NCI-H226 (cell line): ENCODE data around the gene GMPR.
"Not testable (repeated sequence)": the region's sequence is repeated elsewhere in the genome, so short reads cannot be mapped to it uniquely, and the experiment has no call there.

Experiments
- DNase-seq: peaks from one replicate; pipeline ENCODE4 v3.0.0-alpha.2; 2015

The GMPR gene

DNA sequence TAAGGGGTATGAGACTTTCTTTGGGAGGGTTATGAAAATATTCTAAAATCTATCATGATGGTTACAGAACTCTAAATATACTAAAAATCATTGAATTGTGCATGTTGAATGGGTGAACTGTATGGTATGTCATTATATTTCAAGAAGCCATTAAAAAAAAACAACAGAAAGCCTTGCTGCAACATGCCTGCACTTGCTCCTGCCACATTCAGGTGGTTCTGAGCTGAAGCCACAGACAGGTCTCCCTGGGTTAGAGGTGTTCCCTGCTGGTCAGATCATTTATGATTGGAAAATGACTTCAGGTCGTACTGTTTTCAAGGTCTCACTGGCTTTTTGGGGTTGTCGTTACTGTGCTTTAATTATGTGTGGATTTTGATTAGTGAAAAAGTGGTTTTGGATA lies 13.3 kb downstream of the GMPR start:
- DNase-seq = no peak

DNA sequence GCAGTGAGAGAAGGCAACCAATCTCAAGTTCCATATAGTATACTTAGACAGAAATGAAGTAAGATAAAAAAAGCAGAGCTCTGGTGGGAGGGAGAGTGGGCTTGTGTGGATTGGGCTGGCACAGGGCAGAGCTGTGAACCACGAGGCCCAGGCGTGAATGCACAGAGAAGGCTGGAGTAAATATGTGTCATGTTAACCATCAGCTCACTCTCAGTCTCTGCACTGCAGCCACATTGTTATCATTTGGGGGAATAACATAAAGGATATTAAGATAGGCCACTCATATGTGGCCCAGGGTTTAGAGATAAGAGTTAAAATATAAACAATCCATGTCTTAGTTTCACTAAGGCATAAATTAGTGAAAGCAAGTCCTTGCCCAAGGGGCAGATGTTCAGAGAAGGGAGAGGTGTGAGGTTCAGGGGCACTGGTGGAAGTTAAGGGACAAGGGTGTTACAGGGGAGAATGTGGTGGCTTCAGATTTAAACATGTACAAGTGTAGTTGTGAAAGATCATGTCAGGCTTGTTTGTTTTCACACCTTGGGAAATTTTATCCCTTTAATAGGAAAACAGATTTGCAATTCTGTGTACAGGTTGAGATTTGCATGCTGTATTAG lies 14.4 kb downstream of the GMPR start:
- no peak for DNase-seq

GRCh38 chr6:16253399-16254144 lies 15.2 kb downstream of the GMPR start:
- no peak for DNase-seq

GRCh38 chr6:16254535-16254934 lies 16.1 kb downstream of the GMPR start:
- DNase-seq = no peak

DNA sequence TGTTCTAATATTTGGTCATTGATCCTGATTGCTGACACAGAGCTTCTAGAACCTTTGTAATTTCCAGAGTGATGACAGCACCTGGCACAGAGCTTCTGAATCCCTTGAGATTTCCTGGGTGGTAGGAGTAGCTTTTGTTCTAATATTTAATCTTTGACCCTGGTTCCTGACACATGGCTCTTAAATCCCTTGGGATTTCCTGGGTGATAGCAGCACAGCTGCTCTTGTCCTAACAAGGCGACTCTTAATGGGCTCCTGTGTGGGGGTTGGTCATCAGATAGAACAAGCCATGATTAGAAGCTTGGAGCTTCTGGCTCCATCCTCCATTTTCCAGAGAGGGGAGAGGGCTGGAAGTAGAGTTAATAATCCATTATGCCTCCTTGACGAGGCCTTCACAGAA lies 18.4 kb downstream of the GMPR start:
- no peak for DNase-seq

GRCh38 chr6:16257999-16258708 lies 19.8 kb downstream of the GMPR start:
- DNase-seq = no peak

- no peak for DNase-seq
Measured at GRCh38 chr6:16258709-16259075, 20.3 kb downstream of the GMPR start.

- not testable (repeated sequence) for DNase-seq
Measured at GRCh38 chr6:16259604-16260003, 21.2 kb downstream of the GMPR start.

GRCh38 chr6:16260602-16261001 lies 22.2 kb downstream of the GMPR start:
- not testable (repeated sequence) for DNase-seq

DNA sequence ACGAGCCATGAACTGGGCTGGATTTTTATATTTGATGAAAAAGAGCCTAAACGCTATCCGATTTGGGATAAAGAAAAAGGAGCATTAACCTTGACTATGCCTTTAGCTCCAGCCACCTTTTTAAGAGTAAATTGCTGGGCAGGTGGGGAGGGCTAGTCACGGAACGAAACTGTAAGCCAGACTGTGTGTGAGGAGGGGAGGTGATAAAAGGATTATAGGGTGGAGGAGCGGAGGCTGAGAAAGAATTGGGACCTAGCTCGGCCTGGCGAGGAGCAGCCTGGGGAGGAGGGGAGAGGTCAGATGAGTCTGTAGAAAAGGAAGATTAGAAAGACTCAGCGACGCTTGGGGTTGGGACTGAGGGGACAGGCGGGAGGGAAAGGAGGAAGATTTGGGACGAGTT lies 24.4 kb downstream of the GMPR start:
- not testable (repeated sequence) for DNase-seq

DNA sequence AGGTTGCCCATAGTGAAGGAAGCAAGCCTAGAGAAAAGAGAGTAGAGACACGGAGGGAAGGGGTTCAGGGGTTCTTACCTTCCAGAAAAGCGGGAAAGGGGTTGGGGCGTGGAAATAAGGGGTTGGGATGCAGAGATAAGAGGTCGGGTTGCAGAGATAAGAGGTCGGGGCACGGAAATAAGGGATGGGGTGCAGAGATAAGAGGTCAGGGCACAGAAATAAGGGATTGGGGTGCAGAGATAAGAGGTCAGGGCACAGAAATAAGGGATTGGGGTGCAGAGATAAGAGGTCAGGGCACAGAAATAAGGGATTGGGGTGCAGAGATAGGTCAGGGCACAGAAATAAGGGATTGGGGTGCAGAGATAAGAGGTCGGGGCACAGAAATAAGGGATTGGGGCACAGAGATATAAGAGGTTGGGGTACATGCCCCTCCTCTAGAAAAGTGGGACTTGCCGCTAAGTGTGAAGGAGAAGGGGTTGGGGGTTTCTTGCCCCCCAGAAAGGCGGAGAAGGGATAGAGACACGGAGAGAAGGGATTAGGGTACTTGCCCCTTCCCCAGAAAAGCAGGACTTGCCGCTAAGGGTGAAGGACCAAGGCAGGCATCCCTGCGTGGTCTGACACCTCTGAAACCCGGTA lies 25.2 kb downstream of the GMPR start:
- DNase-seq = not testable (repeated sequence)

- DNase-seq = no peak
Measured at GRCh38 chr6:16264785-16265184, 26.4 kb downstream of the GMPR start.

- DNase-seq = no peak
Measured at GRCh38 chr6:16265351-16266341, 27.3 kb downstream of the GMPR start.

- DNase-seq = no peak
Measured at GRCh38 chr6:16267428-16268263, 29.3 kb downstream of the GMPR start.

DNA sequence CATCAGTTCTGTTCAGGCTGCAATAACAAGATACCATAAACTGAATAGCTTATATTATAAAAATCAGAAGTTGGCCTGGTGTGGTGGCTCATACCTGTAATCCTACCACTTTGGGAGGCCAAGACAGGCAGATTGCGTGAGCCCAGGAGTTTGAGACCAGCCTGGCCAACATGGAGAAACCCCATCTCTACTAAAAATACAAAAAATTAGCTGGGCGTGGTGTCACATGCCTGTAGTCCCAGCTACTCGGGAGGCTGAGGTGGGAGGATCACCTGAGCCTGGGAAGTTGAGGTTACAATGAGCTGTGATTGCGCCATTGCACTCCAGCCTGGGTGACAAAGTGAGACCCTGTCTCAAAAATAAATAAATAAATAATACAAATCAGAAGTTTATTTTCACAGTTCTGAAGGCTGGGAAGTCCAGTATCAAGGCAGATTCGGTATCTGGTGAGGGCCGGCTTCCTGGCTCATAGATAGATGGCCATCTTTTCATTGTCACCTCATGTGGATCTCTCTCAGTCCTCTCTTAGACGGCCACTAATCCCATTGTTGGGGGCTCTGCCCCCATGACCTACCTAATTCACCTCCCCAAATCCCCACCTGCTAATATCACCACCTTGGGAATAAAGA lies 31.2 kb downstream of the GMPR start:
- DNase-seq = not testable (repeated sequence)

GRCh38 chr6:16270178-16270794 lies 31.9 kb downstream of the GMPR start:
- DNase-seq = no peak

- DNase-seq = no peak
Measured at GRCh38 chr6:16271428-16271827, 33.0 kb downstream of the GMPR start.

DNA sequence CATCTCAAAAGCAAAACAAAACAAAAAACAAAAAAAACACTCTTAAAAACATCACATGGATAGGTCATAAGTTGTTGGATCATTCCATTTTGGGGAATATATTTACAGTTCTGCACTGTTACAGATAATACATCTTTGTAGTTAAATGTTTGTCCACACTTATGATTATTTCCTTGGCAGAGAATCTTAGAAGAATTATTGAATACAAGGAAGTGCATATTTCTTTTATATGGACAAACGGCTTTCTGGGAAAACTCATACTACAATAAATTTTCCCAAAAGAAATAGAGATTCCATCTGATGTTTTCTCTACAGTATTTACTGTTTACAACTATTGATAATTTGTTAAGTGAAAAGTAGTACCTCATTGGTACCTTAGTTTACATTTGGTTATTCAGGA lies 33.8 kb downstream of the GMPR start:
- DNase-seq = no peak

DNA sequence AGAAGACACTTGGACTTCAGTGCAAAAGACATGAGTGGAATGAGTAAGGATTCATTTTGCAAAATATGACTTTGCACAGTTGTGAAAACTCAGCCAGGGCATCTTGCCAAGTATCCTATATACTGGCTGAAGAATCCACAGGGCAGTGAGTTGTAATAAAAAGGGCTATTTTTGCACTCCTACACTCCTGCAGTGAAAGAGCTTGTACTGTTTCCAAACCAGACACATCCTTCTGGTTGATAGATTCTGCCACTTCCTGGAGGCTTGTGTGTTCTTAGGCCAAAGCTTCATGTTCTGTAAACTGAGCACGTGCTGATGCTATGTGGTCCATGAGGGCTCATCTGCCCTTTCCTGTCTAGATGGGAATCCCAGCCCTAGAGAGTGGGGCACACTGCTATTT lies 34.9 kb downstream of the GMPR start:
- DNase-seq = peak; percentile 4

- no peak for DNase-seq
Measured at GRCh38 chr6:16274483-16274882, 36.1 kb downstream of the GMPR start.
